ENCODE data around the gene INVS.

INVS gene

DNA sequence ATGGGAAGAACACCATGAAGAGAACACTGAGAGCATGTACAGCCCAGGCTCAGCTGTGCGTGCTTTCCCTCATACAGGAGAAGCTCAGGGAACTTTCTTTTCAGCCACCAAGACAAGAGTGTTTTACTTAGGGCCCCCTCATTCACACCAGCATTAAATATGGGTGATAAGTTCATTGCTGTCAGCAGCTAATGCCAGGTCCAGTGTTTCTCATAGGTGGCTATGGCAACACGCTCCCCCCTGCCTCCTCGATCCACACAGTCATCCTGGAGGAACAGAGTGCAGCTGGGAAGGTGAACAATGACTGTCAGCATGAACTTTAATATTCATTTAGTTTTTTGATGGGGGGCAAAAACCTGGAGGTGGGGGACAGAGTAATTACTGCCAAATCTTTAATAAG, 199.3 kb downstream of the INVS start:
- DNase-seq (ENCODE audit: extremely low spot score): no peak
- ChIA-PET POLR2A (no interaction called here), CTCF (interaction anchor here (0.8 kb wide), 1 partner anchor 8 kb away, joined by 3 read pairs; no protein-coding TSS in a partner anchor)
- TF ChIP-seq, protein P1, sequence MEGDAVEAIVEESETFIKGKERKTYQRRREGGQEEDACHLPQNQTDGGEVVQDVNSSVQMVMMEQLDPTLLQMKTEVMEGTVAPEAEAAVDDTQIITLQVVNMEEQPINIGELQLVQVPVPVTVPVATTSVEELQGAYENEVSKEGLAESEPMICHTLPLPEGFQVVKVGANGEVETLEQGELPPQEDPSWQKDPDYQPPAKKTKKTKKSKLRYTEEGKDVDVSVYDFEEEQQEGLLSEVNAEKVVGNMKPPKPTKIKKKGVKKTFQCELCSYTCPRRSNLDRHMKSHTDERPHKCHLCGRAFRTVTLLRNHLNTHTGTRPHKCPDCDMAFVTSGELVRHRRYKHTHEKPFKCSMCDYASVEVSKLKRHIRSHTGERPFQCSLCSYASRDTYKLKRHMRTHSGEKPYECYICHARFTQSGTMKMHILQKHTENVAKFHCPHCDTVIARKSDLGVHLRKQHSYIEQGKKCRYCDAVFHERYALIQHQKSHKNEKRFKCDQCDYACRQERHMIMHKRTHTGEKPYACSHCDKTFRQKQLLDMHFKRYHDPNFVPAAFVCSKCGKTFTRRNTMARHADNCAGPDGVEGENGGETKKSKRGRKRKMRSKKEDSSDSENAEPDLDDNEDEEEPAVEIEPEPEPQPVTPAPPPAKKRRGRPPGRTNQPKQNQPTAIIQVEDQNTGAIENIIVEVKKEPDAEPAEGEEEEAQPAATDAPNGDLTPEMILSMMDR (IDR thresholded peaks at IDR 0.05; ENCODE audit: control extremely low read depth, extremely low read depth, low read depth, missing control alignments): no peak

DNA sequence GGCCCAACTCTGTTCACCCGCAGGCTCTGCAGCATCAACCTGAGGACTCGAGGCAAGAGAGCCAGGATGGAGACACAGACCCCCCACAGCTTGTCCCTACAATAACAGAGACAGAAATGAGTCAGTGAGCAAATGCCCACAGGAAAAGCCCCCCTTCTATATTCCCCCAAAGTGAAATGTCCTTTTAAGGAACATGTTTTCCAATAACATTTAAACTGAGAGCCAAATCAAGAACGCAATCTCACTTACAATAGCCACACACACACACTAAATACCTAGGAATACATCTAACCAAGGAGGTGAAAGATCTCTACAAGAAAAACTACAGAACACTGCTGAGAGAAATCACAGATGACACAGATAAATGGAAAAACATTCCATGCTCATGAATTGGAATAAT, 204.7 kb downstream of the INVS start:
- ChIA-PET POLR2A (no interaction called here), CTCF (no interaction called here)
- no peak for DNase-seq (ENCODE audit: extremely low spot score)
- TF ChIP-seq, protein P1 (IDR thresholded peaks at IDR 0.05; ENCODE audit: control extremely low read depth, extremely low read depth, low read depth, missing control alignments): no peak

DNA sequence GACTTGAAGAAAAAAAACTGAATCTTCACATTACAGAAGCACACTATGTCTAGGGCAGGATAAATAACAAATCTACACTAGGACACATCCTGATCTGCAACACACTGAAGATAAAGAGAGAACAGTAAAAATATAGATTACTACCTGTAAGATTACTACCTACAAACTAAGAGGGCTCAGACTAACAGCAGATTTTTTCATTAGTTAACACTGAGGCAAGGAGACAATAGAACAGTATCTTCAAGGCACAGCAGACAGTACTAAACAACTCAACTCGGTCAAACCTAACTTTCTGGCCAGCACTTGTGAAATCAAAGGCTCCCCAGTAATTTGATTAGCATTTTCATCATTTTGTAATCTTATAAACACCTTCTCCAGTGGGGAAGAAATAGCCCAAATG, 207.2 kb downstream of the INVS start:
- DNase-seq (ENCODE audit: extremely low spot score): no peak
- ChIA-PET POLR2A (no interaction called here), CTCF (interaction anchor here (0.8 to 1.7 kb wide), 3 partner anchors 17 to 31 kb away, joined by 3 to 7 read pairs (median 3); no protein-coding TSS in a partner anchor)
- TF ChIP-seq, protein P1 (IDR thresholded peaks at IDR 0.05; ENCODE audit: control extremely low read depth, extremely low read depth, low read depth, missing control alignments): no peak

DNA sequence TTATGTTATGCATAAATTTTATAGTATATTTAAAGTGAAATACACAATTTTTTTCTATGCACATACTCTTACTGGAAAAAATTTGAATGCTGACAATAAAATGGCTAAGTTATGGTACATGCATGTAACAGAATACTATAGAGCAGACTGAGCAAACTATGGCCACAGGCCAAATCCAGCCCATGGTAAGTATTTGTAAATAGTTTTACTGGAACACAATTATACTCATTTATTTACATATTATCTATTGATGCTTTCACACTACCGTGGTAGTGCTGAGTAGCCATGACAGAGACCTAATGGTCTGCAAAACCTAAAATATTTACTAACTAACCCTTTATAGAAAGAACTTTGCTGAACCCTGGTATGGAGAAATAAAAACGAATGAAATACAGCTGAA, 208.0 kb downstream of the INVS start:
- TF ChIP-seq, protein P1 (IDR thresholded peaks at IDR 0.05; ENCODE audit: control extremely low read depth, extremely low read depth, low read depth, missing control alignments): no peak
- CTCF ChIA-PET: no interaction called here
- DNase-seq (ENCODE audit: extremely low spot score): no peak
- POLR2A ChIA-PET: no interaction called here

DNA sequence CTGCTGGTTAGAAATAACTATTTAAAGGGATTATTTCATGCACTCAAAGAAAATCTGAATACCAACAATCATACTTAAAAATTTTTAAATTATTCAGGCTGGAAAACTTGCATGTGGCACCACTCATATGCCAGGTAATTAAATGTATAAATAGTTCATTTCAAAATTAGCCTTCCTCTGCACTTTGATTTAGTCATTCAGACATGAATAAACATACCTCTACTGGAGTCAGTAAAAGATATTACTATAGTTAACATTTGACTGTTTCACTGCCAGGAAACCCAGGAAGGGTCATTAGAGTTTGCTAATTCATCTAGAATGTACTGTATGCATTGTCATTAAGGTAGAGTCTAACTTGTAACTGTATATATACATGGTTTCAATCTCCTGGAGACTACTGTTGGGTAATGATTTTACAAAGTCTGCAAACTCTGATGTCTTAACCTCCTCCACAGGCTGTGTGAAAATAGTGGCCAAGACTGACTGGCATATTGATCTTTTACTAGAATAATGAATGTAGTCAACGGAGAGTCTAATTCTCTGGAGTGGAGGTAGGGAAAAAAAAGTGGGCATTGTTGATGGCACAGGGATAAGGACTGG, 210.0 kb downstream of the INVS start:
- CTCF ChIA-PET: no interaction called here
- POLR2A ChIA-PET: no interaction called here
- TF ChIP-seq, protein P1 (IDR thresholded peaks at IDR 0.05; ENCODE audit: control extremely low read depth, extremely low read depth, low read depth, missing control alignments): no peak
- DNase-seq (ENCODE audit: extremely low spot score): no peak

DNA sequence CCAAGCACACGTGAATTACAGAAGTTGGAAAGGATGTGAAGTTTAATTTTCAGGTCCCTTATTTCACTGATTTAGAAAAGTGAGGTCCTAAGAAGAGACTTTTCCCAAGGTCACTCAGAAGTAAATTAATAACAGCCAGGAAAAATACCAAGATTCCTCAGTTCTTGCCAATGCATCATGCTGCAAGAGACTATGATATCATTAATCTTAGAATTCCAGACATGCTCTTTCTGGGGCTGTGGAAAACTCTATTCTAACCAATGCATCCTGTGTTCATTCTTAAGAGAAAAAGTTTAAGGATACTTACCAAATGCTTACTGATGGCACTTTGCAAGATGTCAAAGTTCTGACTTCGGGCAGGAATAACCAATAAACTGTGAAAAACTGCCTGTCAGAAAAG, 210.9 kb downstream of the INVS start:
- ChIA-PET CTCF (interaction anchor here (1.1 kb wide), 1 partner anchor 16 kb away, joined by 7 read pairs; no protein-coding TSS in a partner anchor), POLR2A (no interaction called here)
- no peak for DNase-seq (ENCODE audit: extremely low spot score)
- TF ChIP-seq, protein P1 (IDR thresholded peaks at IDR 0.05; ENCODE audit: control extremely low read depth, extremely low read depth, low read depth, missing control alignments): no peak
